ENCODE measurements around the gene ATRAID.

The ATRAID gene

GRCh38 chr2:27251766-27252165, 39.9 kb downstream of the ATRAID start:
- TF ChIP-seq CTCF (IDR thresholded peaks at IDR 0.05; ENCODE audit: insufficient read depth, low read length, poor library complexity, severe bottlenecking) (no peak), EZH2phosphoT487 (conservative IDR thresholded peaks at IDR 0.05; ENCODE audit: low read length) (no peak)
- H3F3A ChIP-seq (ENCODE audit: insufficient read depth), result 0 out of 2 replicates have a peak, but pooled peaks cover 4% of the 10 kb centered on the region
- no peak overlapping the region for H3K4me3 ChIP-seq (ENCODE audit: insufficient read depth, low read length, poor library complexity, severe bottlenecking)
- H2AFZ ChIP-seq (ENCODE audit: low read depth, low read length, severe bottlenecking), result no peak overlapping the region
- no peak overlapping the region for H3K4me2 ChIP-seq (ENCODE audit: low read depth, low read length, poor library complexity, severe bottlenecking)
- no peaks in the 10 kb centered on the region for H3K9me2 ChIP-seq (replicated peaks; ENCODE audit: insufficient read depth, low read length)
- no peaks in the 10 kb centered on the region for H3K27me3 ChIP-seq (ENCODE audit: low read length)
- H3K36me3 ChIP-seq (ENCODE audit: low read length), result no peaks in the 10 kb centered on the region
- H3K9me3 ChIP-seq (ENCODE audit: insufficient read depth, low read length), result no peaks in the 10 kb centered on the region
- no peaks in the 10 kb centered on the region for H4K20me1 ChIP-seq (ENCODE audit: low read depth, low read length)
- H3K27ac ChIP-seq (ENCODE audit: low read depth, low read length), result no peak overlapping the region
- H3K9ac ChIP-seq (ENCODE audit: low read length), result no peak overlapping the region
- no peaks in the 10 kb centered on the region for H3K79me2 ChIP-seq (ENCODE audit: insufficient read depth, low read length)

GRCh38 chr2:27255187-27255586, 43.3 kb downstream of the ATRAID start:
- Histone ChIP-seq H3K9ac (ENCODE audit: low read length) (no peak overlapping the region), H3K4me3 (ENCODE audit: insufficient read depth, low read length, poor library complexity, severe bottlenecking) (no peak overlapping the region), H3K4me2 (ENCODE audit: low read depth, low read length, poor library complexity, severe bottlenecking) (no peak overlapping the region), H3K9me3 (ENCODE audit: insufficient read depth, low read length) (no peaks in the 10 kb centered on the region), H3K9me2 (replicated peaks; ENCODE audit: insufficient read depth, low read length) (no peaks in the 10 kb centered on the region), H2AFZ (ENCODE audit: low read depth, low read length, severe bottlenecking) (no peak overlapping the region), H3K27ac (ENCODE audit: low read depth, low read length) (no peak overlapping the region), H3K36me3 (ENCODE audit: low read length) (no peaks in the 10 kb centered on the region), H3K79me2 (ENCODE audit: insufficient read depth, low read length) (no peaks in the 10 kb centered on the region), H3K27me3 (ENCODE audit: low read length) (no peaks in the 10 kb centered on the region), H3F3A (ENCODE audit: insufficient read depth) (no peaks in the 10 kb centered on the region), H4K20me1 (ENCODE audit: low read depth, low read length) (no peaks in the 10 kb centered on the region)
- TF ChIP-seq CTCF (IDR thresholded peaks at IDR 0.05; ENCODE audit: insufficient read depth, low read length, poor library complexity, severe bottlenecking) (no peak), EZH2phosphoT487 (conservative IDR thresholded peaks at IDR 0.05; ENCODE audit: low read length) (no peak)

GRCh38 chr2:27255660-27256059, 43.8 kb downstream of the ATRAID start:
- Histone ChIP-seq H3K4me3 (ENCODE audit: insufficient read depth, low read length, poor library complexity, severe bottlenecking) (no peak overlapping the region), H3K36me3 (ENCODE audit: low read length) (no peaks in the 10 kb centered on the region), H3K79me2 (ENCODE audit: insufficient read depth, low read length) (no peaks in the 10 kb centered on the region), H4K20me1 (ENCODE audit: low read depth, low read length) (no peaks in the 10 kb centered on the region), H3K9me2 (replicated peaks; ENCODE audit: insufficient read depth, low read length) (no peaks in the 10 kb centered on the region), H2AFZ (ENCODE audit: low read depth, low read length, severe bottlenecking) (no peak overlapping the region), H3F3A (ENCODE audit: insufficient read depth) (no peaks in the 10 kb centered on the region), H3K9me3 (ENCODE audit: insufficient read depth, low read length) (no peaks in the 10 kb centered on the region), H3K27me3 (ENCODE audit: low read length) (no peaks in the 10 kb centered on the region), H3K4me2 (ENCODE audit: low read depth, low read length, poor library complexity, severe bottlenecking) (no peak overlapping the region), H3K9ac (ENCODE audit: low read length) (no peak overlapping the region), H3K27ac (ENCODE audit: low read depth, low read length) (no peak overlapping the region)
- TF ChIP-seq CTCF (IDR thresholded peaks at IDR 0.05; ENCODE audit: insufficient read depth, low read length, poor library complexity, severe bottlenecking) (no peak), EZH2phosphoT487 (conservative IDR thresholded peaks at IDR 0.05; ENCODE audit: low read length) (no peak)

Measured in SU-DHL-6 (cell line).